GM18870 (cell line): Measurements from ENCODE around the gene CLINT1.
A peak's percentile ranks its signal among the peaks of the same experiment; 100 is the strongest.
"Not testable (repeated sequence)": the region's sequence is repeated elsewhere in the genome, so short reads cannot be mapped to it uniquely, and the experiment has no call there.

ENCODE experiments used
- ATAC-seq: cut with Tn5 transposase; IDR thresholded peaks from one replicate; pipeline ENCODE4 v1.9.1; 2021; ENCODE audit warnings: moderate library complexity; ENCODE audit not compliant: unreplicated experiment

The CLINT1 gene

GRCh38 chr5:157864067-157864466, 5.1 kb upstream of the CLINT1 start:
- ATAC-seq = no peak

GRCh38 chr5:157862183-157862851, 3.4 kb upstream of the CLINT1 start:
- no peak for ATAC-seq

GRCh38 chr5:157860898-157861890, 2.2 kb upstream of the CLINT1 start:
- ATAC-seq = peak; percentile 81

- ATAC-seq = no peak
Observed at GRCh38 chr5:157859227-157859575, 256 bp upstream of the CLINT1 start.

GRCh38 chr5:157857816-157858526, 974 bp downstream of the CLINT1 start:
- no peak for ATAC-seq

GRCh38 chr5:157855404-157855994, 3.4 kb downstream of the CLINT1 start:
- ATAC-seq = no peak

- not testable (repeated sequence) for ATAC-seq
Observed at GRCh38 chr5:157853365-157853764, 5.6 kb downstream of the CLINT1 start.

GRCh38 chr5:157845914-157846598, 12.9 kb downstream of the CLINT1 start:
- ATAC-seq = no peak

GRCh38 chr5:157842787-157843186, 16.2 kb downstream of the CLINT1 start:
- ATAC-seq = no peak

- no peak for ATAC-seq
Observed at GRCh38 chr5:157842185-157842584, 16.8 kb downstream of the CLINT1 start.

GRCh38 chr5:157839157-157839795, 19.7 kb downstream of the CLINT1 start:
- ATAC-seq = no peak

- ATAC-seq = no peak
Observed at GRCh38 chr5:157836121-157836753, 22.7 kb downstream of the CLINT1 start.

- no peak for ATAC-seq
Observed at GRCh38 chr5:157835041-157835440, 23.9 kb downstream of the CLINT1 start.

GRCh38 chr5:157828944-157829639, 29.9 kb downstream of the CLINT1 start:
- ATAC-seq = no peak

GRCh38 chr5:157828105-157828943, 30.6 kb downstream of the CLINT1 start:
- ATAC-seq = no peak

- no peak for ATAC-seq
Observed at GRCh38 chr5:157827423-157827822, 31.5 kb downstream of the CLINT1 start.

GRCh38 chr5:157823655-157824054, 35.3 kb downstream of the CLINT1 start:
- ATAC-seq = no peak
